Measurements from ENCODE around the gene GOLGA6L7.
"Not testable (repeated sequence)": the region's sequence is repeated elsewhere in the genome, so short reads cannot be mapped to it uniquely, and the experiment has no call there.

The GOLGA6L7 gene

DNA sequence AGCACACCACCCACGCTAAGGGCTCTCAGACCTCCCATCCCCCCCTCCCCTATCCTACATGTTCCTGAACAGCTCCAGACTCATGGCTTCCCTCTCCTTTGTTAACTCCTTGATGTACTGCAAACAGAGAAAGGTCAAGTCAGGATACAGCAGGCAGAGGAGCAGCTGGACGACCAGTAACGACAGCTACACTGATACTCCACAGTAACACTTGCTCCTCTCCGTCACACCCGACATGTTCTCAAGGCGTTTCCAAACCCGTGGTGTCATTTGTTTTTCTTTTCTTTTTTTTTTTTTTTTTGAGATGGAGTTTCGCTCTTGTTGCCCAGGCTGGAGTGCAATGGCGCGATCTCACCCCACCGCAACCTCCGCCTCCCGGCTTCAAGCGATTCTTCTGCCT lies 4.3 kb downstream of the GOLGA6L7 start:
- not testable (repeated sequence) for H3K9me3 Mint-ChIP-seq; H3K4me1 Mint-ChIP-seq; DNase-seq (ENCODE audit: low spot score in 2 of 2); H3K4me3 Mint-ChIP-seq; ATAC-seq (ENCODE audit: low read depth); H3K36me3 Mint-ChIP-seq; H3K27me3 Mint-ChIP-seq; H3K27ac Mint-ChIP-seq

DNA sequence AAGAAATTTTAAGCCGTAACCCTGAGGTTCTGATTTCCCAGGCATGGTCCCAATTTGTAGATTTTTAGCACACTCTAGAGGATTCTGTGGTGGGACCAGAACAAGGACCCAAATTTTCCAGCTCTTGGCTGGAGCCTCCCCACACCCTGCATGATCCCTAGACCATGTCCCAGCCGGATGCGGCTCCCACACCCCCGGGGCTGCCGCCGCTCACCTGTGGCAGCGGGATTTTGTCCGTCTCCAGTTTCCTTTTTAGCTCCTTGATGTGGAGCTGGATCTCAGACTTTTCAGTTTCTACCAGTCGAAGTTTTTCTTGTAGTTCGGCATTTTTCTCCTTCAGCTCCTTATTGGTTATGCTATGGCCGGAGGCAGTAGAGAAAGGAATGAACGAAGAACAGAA lies 4.9 kb downstream of the GOLGA6L7 start:
- H3K9me3 Mint-ChIP-seq; DNase-seq (ENCODE audit: low spot score in 2 of 2): not testable (repeated sequence)

DNA sequence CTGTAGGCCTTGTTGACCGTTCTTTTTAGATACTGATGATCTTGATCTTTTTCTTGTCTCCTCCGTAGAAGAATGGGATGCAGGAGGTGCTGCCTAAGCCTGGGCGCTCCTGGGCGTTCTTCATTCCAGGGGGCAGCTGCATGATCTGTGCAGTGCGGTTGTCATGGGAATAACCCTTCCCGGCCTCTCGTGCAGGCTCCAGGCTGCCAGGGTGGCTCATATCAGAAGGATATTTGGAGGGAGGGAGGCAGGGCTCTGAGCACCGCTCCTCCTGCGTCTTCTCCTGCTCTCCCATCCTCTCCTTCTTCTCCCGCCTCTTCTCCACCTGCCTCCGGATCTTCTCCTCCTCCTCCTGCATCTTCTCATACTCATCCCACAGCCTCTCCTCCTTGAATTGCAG lies 6.2 kb downstream of the GOLGA6L7 start:
- not testable (repeated sequence) for H3K27me3 Mint-ChIP-seq; H3K9me3 Mint-ChIP-seq; H3K4me1 Mint-ChIP-seq; H3K4me3 Mint-ChIP-seq; DNase-seq (ENCODE audit: low spot score in 2 of 2); H3K27ac Mint-ChIP-seq; ATAC-seq (ENCODE audit: low read depth); H3K36me3 Mint-ChIP-seq

More for the DNA sequence above, 4.9 kb downstream of the GOLGA6L7 start:
- not testable (repeated sequence) for ATAC-seq (ENCODE audit: low read depth); H3K36me3 Mint-ChIP-seq; H3K4me1 Mint-ChIP-seq; H3K27me3 Mint-ChIP-seq; H3K4me3 Mint-ChIP-seq; H3K27ac Mint-ChIP-seq

DNA sequence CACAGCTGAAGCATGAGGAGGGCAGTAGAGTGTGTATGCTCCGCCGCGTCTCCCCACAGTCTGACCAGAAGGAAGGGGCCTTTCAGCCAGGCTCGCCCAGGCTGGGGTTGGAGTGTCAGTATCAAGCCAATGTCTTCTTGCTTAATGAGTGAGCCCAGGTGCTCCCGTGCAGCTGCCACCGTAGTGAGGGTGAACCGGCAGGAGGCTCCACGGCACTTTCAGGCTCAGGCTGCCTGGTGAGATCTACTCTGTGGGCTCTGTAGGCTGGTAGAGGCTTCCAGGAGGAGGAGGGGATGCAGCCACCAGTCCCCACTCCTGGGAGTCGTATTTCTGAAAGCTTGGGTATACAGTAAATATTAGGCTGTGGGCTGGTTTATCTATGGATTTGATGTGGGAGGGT lies 8.2 kb downstream of the GOLGA6L7 start:
- not testable (repeated sequence) for H3K9me3 Mint-ChIP-seq; H3K4me1 Mint-ChIP-seq; H3K27me3 Mint-ChIP-seq; ATAC-seq (ENCODE audit: low read depth); H3K36me3 Mint-ChIP-seq; H3K4me3 Mint-ChIP-seq; DNase-seq (ENCODE audit: low spot score in 2 of 2); H3K27ac Mint-ChIP-seq

DNA sequence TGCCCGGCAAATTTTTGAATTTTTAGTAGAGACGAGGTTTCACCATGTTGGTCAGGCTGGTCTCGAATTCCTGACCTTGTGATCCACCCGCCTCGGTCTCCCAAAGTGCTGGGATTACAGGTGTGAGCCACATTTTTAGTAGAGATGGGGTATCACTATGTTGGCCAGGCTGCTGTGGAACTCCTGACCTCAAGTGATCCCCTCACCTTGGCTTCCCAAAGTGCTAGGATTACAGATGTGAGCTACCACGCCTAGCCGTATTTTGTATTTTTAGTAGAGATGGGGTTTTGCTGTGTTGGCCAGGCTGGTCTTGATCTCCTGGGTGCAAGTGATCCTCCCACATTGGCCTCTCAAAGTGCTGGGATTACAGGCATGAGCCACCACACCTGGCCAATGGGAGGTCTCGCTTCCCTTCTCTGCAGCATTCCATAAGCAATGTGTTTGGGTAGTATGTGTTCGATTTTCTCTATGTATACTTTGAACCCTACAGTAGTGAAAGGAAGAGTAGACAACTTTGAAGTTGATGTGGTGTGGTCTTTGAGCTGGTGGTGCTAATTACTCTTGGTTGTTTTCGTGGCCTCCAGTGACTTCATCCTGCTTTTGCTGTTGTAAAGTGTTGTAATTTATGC lies 13.4 kb downstream of the GOLGA6L7 start:
- H3K36me3 Mint-ChIP-seq: not testable (repeated sequence)

DNA sequence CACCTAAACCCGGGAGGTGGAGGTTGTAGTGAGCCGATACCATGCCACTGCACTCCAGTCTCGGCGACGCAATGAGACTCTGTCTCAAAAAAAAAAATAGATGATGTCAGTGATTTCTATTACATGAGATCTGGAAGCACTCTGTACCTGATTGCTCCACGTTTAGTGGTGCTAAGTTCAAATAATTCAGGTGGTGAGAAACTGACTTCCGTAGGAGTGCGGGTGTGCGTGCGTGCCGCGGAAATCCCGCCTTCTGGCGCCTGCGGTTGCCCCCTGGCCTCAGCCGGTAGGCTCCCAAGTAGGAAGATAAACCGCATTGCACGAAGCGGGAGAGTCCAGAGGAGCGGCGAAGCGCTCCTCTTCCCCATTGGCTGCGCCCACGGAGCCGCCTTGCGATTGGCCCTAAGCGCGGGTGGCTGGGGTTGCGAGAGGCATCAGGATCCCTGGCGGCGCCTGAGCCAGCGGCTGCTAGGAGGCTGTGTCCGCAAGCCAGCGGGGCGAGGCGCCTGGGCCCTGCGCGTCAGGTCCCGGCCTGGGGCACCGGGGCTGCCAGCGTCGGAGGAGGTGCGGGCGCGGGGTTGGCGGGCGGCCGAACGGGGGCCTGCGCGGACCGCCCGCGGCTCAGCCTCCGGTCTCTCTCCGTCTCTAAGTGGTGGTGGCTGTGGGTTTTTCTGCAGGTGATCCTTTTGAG lies 16.4 kb downstream of the GOLGA6L7 start:
- not testable (repeated sequence) for DNase-seq (ENCODE audit: low spot score in 2 of 2); H3K36me3 Mint-ChIP-seq; H3K9me3 Mint-ChIP-seq; H3K27ac Mint-ChIP-seq; H3K4me1 Mint-ChIP-seq; H3K4me3 Mint-ChIP-seq; ATAC-seq (ENCODE audit: low read depth); H3K27me3 Mint-ChIP-seq

More for the DNA sequence above, 13.4 kb downstream of the GOLGA6L7 start:
- H3K27me3 Mint-ChIP-seq; H3K4me3 Mint-ChIP-seq; H3K4me1 Mint-ChIP-seq; H3K27ac Mint-ChIP-seq; ATAC-seq (ENCODE audit: low read depth); DNase-seq (ENCODE audit: low spot score in 2 of 2); H3K9me3 Mint-ChIP-seq: not testable (repeated sequence)

DNA sequence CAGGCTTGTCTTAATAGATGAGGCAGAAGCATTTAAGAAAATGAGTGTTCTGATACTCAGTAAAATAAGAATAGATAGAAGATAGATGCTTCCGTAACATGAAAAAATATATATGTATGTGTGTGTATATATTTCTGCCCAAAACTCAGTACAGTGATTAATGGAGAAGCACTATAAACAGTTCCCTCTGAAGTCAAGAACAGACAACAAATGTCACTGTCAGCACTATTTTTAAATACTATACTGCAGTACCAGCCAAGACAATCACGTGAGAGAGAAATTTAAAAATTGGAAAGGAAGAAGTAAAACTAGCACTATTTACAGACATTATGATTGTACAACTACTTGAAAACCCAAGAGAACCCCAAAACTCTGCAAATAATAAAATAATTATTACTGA lies 27.0 kb downstream of the GOLGA6L7 start:
- ATAC-seq (ENCODE audit: low read depth); H3K36me3 Mint-ChIP-seq; H3K27me3 Mint-ChIP-seq; H3K4me3 Mint-ChIP-seq; H3K27ac Mint-ChIP-seq; DNase-seq (ENCODE audit: low spot score in 2 of 2); H3K4me1 Mint-ChIP-seq; H3K9me3 Mint-ChIP-seq: not testable (repeated sequence)

DNA sequence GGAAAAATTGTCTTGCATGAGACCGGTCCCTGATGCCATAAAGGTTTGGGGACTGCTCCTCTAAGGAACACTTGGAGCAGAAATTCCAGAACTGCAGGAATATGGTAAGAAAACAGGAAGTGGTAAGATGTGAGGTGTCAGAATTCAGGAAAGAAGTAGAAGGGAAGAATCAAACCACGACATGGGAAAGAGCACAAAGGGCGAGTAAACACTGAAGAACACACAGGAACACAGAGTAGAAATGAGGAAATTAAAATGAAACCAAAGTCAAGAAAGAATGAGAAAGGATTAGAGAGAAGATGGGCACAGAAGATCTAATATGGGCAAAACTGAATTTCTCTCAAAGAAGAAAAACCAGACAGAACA lies 28.5 kb downstream of the GOLGA6L7 start:
- not testable (repeated sequence) for H3K9me3 Mint-ChIP-seq

DNA sequence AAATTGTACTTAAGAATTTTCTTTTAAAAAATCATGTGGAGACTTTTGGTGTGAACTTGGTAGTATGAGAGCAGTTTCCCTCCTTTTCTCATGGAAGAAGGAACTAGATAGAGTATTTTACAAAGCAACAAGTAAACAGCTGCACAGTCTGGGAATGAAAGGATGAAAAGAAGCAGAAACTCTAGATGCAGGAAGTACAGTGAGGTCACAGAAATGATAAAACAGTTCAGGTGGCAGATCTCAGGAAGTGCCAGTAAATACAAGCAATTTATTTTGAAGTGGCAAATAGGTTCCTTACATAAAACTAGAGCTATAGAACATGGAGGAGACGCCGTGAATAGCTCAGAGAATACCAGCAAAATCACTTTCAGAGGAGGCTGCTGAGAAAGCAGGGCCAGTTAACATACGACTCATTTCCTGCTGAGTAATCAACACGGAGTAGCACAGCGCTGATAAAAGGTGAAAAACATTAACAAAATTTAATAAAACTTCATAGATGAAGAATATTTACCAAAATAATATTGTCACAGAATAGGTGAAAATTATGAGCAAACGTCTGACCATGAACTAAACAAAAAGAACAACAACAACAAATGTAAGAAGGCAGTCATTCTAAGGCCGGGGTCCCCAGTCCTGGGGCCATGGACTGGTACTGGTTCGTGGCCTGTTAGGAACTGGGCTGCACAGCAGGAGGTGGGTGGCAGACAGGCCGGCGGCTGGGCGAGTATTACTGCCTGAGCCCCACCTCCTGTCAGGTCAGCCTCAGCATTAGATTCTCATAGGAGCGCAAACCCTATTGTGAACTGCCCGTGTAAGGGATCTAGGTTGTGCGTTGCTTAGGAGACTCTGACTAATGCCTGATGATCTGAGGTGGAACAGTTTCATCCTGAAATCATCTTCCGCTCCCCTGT lies 29.2 kb downstream of the GOLGA6L7 start:
- H3K27me3 Mint-ChIP-seq; H3K4me1 Mint-ChIP-seq; H3K4me3 Mint-ChIP-seq; H3K9me3 Mint-ChIP-seq; ATAC-seq (ENCODE audit: low read depth); H3K27ac Mint-ChIP-seq; DNase-seq (ENCODE audit: low spot score in 2 of 2); H3K36me3 Mint-ChIP-seq: not testable (repeated sequence)

More for the DNA sequence above, 28.5 kb downstream of the GOLGA6L7 start:
- H3K36me3 Mint-ChIP-seq; H3K27ac Mint-ChIP-seq; DNase-seq (ENCODE audit: low spot score in 2 of 2); H3K4me1 Mint-ChIP-seq; H3K27me3 Mint-ChIP-seq; ATAC-seq (ENCODE audit: low read depth); H3K4me3 Mint-ChIP-seq: not testable (repeated sequence)

DNA sequence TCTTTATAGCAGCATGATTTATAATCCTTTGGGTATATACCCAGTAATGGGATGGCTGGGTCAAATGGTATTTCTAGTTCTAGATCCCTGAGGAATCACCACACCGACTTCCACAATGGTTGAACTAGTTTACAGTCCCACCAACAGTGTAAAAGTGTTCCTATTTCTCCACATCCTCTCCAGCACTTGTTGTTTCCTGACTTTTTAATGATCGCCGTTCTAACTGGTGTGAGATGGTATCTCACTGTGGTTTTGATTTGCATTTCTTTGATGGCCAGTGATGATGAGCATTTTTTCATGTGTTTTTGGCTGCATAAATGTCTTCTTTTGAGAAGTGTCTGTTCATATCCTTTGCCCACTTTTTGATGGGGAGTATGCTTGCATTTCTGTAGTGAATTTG lies 30.3 kb downstream of the GOLGA6L7 start:
- not testable (repeated sequence) for H3K27me3 Mint-ChIP-seq; H3K9me3 Mint-ChIP-seq; ATAC-seq (ENCODE audit: low read depth); DNase-seq (ENCODE audit: low spot score in 2 of 2); H3K36me3 Mint-ChIP-seq; H3K4me3 Mint-ChIP-seq; H3K4me1 Mint-ChIP-seq; H3K27ac Mint-ChIP-seq

DNA sequence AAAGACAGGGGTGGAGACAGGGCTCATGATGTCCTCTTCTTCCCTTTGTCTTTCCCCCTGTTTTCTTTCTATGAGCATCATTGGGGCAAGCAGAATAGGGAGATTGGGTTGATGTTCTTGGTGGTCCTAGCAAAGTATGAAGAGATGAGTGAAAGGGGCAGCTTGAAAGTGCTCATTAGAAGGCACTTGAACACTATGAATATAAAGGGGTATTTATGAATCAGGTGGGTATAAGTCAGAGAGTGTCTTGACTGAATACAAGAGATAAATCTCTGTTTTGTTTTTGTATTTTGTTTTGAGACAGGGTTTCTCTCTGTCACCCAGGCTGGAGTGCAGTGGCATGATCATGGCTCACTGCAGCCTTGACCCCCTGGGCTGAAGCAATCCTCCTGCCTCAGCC lies 34.4 kb downstream of the GOLGA6L7 start:
- not testable (repeated sequence) for DNase-seq (ENCODE audit: low spot score in 2 of 2); H3K36me3 Mint-ChIP-seq; H3K4me3 Mint-ChIP-seq; H3K27ac Mint-ChIP-seq; H3K9me3 Mint-ChIP-seq; ATAC-seq (ENCODE audit: low read depth); H3K27me3 Mint-ChIP-seq; H3K4me1 Mint-ChIP-seq

DNA sequence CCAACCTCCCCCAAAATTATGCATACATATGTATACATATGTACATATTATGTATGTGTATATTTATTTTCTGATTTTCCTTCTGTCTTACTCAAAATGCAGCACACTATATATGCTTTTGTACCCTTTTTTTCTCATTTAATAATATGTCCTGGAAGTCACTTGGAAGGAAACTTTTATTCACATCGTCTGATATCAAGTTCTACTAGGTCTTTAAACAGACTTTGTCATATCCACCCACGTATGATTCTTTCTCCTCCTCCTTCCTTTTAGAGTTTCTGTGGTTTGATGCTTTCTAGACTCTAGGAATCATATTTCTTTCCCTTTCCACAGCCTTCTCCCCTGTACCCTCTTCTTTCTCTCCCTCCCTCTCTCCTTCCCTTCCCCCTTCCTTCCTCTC lies 35.1 kb downstream of the GOLGA6L7 start:
- DNase-seq (ENCODE audit: low spot score in 2 of 2); H3K27me3 Mint-ChIP-seq; ATAC-seq (ENCODE audit: low read depth); H3K27ac Mint-ChIP-seq; H3K9me3 Mint-ChIP-seq; H3K4me1 Mint-ChIP-seq; H3K4me3 Mint-ChIP-seq; H3K36me3 Mint-ChIP-seq: not testable (repeated sequence)

DNA sequence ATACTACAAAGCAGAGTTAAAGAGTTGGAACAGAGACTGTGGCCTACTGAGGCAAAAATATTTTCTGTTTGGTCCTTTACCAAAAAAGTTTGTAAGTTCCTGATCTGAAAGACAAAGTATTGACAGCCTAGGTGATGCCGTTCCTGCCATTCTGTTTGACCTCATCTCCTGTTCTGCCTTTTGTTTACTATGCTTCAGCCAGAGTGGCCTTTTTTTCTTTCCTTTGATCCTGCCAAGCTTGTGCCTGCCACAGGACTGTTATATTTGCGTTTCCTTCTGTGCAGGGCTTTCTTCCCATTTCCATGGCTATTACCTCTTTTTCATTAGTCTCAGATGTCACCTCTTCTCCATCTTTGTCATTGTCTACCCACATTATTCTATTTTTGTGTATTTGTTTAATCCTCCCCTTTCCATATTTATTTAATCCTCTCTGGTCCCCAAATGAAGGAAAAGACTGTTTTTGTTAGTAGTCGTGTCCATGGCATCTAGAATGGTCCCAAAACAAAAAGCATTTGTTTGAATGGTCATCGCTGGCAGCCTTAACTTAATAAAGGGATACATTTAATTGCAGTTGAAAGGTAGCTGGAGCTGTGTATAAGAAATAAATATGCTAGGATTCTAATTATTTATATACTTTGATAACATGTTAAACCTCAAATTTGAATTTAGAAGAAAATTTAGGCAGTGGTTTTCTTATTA lies 36.4 kb downstream of the GOLGA6L7 start:
- not testable (repeated sequence) for H3K4me1 Mint-ChIP-seq; H3K27me3 Mint-ChIP-seq; H3K27ac Mint-ChIP-seq; H3K4me3 Mint-ChIP-seq; H3K36me3 Mint-ChIP-seq; ATAC-seq (ENCODE audit: low read depth); H3K9me3 Mint-ChIP-seq; DNase-seq (ENCODE audit: low spot score in 2 of 2)

DNA sequence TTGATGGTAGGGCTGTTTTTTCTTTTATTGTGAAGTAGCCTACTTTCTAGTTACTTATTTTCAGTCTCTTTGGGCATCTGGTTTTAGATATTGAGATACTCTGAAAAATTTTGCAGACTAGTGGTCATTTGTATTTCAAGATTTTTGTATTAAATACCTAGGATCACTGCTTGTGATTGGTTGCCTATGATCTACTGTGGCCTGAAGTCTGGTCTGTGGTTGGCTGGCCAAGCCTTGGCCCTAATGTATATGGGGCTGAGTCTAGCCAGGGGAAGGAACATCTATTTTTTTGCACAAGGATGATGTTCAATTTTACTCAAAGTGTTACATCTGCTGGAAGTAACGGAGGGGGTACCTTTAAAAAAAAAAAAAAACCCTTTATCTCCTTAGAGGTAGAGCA lies 38.0 kb downstream of the GOLGA6L7 start:
- not testable (repeated sequence) for DNase-seq (ENCODE audit: low spot score in 2 of 2); H3K9me3 Mint-ChIP-seq; H3K27me3 Mint-ChIP-seq; H3K36me3 Mint-ChIP-seq; H3K4me1 Mint-ChIP-seq; H3K27ac Mint-ChIP-seq; H3K4me3 Mint-ChIP-seq; ATAC-seq (ENCODE audit: low read depth)
